ENCODE measurements around the gene KCNH8. TPM values are rescaled to one million over a fixed set of nuclear protein-coding genes. Genes with fewer than 3 reads are reported as not detected.

KCNH8 gene
- total RNA-seq, 1 donor from 2014 or later: not detected

DNA sequence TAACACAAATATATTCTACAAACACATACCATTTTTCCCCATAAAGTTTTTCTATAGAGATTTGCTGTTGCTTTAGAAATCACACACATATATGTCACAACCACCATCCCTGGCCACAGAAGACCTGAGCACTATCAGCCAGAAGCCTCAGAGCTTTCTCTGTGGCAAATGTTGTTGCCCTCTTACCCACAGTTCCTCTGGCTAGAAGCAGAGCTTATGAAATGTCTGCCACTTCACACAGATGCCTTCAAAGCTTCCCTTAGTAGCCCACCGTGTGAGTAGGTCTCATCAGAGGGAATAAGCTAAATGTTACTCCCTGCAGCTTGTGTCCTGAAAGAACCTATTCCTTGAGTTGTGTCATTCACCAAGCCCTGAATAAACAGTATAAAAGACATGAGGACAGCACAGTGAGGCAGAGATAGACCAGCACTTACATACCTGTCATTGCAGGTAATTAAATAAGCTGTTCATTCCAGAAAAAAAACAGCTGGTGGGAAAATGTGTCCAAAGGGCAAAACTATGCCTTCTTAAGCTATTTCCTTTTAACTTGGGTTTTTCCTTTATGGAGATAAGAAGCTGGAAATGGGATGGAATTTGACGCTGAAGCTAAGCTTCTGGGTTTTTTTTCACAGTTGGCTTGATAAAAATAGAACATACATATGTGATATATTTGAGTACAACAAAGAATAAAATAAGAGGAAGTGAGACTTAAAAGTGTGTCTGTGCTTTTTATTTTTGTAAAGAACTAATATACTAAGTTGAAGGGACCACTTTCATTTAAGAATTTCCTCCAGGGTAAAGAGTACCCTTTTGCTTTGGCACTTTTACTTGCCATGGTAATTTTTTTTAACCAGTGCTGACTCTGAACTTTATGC lies 391.4 kb downstream of the KCNH8 start:
- Histone ChIP-seq H3K4me3 (ENCODE audit: low read depth, low read length) (no peak overlapping the region), H3K36me3 (ENCODE audit: control insufficient read depth, insufficient read depth, low read length) (no peaks in the 10 kb centered on the region), H3K27me3 (ENCODE audit: control insufficient read depth, insufficient read depth, low read length) (no peaks in the 10 kb centered on the region)
- FAIRE-seq (no peak), DNase-seq (ENCODE audit: low read depth) (no peak)
- TF ChIP-seq, protein P1, sequence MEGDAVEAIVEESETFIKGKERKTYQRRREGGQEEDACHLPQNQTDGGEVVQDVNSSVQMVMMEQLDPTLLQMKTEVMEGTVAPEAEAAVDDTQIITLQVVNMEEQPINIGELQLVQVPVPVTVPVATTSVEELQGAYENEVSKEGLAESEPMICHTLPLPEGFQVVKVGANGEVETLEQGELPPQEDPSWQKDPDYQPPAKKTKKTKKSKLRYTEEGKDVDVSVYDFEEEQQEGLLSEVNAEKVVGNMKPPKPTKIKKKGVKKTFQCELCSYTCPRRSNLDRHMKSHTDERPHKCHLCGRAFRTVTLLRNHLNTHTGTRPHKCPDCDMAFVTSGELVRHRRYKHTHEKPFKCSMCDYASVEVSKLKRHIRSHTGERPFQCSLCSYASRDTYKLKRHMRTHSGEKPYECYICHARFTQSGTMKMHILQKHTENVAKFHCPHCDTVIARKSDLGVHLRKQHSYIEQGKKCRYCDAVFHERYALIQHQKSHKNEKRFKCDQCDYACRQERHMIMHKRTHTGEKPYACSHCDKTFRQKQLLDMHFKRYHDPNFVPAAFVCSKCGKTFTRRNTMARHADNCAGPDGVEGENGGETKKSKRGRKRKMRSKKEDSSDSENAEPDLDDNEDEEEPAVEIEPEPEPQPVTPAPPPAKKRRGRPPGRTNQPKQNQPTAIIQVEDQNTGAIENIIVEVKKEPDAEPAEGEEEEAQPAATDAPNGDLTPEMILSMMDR (IDR thresholded peaks at IDR 0.05; ENCODE audit: insufficient read depth, low read length, severe bottlenecking): no peak

DNA sequence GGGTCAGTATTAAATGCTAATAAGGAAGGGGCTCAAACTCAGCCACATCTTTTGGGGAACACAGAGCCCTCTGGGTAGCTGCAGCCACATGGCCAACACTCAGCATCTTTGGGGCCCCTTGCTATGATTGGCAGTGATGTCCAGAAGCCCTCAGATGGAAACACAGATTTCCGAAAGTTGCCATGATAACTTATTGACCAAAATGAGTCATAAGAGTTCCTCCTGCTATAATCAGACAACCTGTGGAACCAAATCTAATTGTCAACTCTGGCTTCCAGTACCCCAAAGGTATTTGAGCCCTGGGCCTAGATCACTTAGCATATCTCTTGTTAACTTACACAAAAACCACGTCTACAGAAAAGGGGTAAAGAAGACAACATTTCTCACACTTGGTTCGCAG lies 392.2 kb downstream of the KCNH8 start:
- FAIRE-seq: no peak
- no peaks in the 10 kb centered on the region for H3K36me3 ChIP-seq (ENCODE audit: control insufficient read depth, insufficient read depth, low read length)
- H3K4me3 ChIP-seq (ENCODE audit: low read depth, low read length): no peak overlapping the region
- no peak for DNase-seq (ENCODE audit: low read depth)
- H3K27me3 ChIP-seq (ENCODE audit: control insufficient read depth, insufficient read depth, low read length): no peaks in the 10 kb centered on the region
- TF ChIP-seq, protein P1 (IDR thresholded peaks at IDR 0.05; ENCODE audit: insufficient read depth, low read length, severe bottlenecking): no peak

DNA sequence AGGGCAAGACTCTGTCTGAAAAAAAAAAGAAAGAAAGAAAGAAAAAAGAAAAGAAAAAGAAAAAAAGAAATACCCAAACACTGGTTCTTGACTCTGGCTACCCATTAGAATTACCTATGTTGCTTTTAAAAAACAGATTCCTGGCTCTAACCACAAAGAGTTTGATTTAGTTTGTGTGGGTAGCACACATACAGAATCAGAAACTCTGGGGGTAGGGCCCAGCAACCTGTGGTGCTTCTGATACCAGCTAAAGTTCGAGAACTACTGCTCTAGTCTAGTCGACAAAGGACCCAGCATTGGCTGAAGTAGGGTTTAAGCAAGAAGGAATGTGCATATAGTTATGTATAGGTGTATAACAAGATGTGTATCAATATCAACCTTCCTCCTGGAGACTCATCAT lies 393.0 kb downstream of the KCNH8 start:
- Histone ChIP-seq H3K36me3 (ENCODE audit: control insufficient read depth, insufficient read depth, low read length) (no peaks in the 10 kb centered on the region), H3K27me3 (ENCODE audit: control insufficient read depth, insufficient read depth, low read length) (no peaks in the 10 kb centered on the region), H3K4me3 (ENCODE audit: low read depth, low read length) (no peak overlapping the region)
- TF ChIP-seq, protein P1 (IDR thresholded peaks at IDR 0.05; ENCODE audit: insufficient read depth, low read length, severe bottlenecking): no peak
- FAIRE-seq (no peak), DNase-seq (ENCODE audit: low read depth) (no peak)

DNA sequence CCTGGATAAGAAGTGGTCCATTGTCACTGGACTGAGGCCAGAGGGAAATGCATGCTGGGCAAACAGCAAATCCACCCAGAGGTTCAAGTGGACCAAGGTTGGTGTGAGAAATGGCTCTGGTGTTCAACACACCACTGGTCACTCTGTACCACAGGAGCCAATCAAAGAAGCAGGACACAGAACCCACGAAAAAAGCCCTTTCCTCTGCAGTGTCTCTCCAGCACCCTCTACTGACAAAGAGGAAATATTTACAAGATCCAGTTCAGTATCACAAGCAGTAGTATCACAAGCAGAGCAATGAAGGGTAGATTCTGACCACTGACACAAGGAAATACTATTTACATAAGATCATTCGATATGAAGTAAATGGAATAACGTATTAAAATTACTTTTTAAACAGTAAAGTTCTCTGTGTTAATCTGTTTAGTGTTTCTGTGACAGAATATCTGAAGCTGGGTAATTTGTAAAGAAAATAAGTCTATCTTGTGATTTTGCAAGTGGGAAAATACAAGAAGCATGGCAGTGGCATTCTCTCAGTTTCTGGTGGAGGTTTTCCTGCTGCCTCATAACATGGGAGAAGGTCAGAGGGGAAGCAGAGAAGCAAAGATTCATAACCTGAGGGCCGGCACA lies 395.0 kb downstream of the KCNH8 start:
- FAIRE-seq (no peak), DNase-seq (ENCODE audit: low read depth) (peak; percentile 32)
- H3K36me3 ChIP-seq (ENCODE audit: control insufficient read depth, insufficient read depth, low read length): no peaks in the 10 kb centered on the region
- TF ChIP-seq, protein P1 (IDR thresholded peaks at IDR 0.05; ENCODE audit: insufficient read depth, low read length, severe bottlenecking): peak; percentile 65
- no peaks in the 10 kb centered on the region for H3K27me3 ChIP-seq (ENCODE audit: control insufficient read depth, insufficient read depth, low read length)
- no peak overlapping the region for H3K4me3 ChIP-seq (ENCODE audit: low read depth, low read length)

DNA sequence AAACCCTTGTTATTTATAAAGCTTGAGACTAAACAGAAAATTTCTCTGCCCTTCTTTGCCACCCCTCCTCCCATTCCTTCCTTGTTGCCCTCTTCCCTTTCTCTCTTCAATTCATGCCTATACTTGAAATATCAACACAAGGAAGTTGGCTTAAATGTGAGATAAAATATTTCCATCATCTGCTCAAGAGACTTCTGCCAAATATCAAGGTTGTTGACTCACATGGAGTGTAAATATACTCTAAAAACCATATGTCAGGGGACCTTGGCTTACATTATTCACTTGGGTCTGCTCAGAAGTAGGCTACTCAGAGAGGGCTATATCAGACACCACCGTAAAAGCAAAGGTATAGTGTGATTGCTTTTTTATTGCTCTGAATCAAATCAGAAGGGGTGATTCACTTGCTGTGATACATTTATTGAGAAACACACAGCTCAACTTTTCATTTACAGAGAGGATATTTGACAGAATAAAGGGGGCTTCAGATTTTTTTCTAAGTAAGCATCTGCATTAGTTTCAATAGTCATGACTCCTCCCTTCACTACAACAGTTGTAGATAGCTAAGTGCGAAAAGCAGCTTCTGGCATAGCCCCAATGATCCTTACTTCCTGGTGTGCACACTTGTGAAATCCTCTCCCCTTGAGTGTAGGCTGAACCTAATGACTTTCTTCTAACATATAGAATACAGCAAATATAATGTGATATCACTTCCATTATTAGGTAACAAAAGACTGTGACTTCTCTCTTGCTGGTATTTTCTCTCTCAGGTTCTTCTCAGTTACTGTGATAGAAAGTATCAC lies 399.6 kb downstream of the KCNH8 start:
- H3K27me3 ChIP-seq (ENCODE audit: control insufficient read depth, insufficient read depth, low read length): no peaks in the 10 kb centered on the region
- TF ChIP-seq, protein P1 (IDR thresholded peaks at IDR 0.05; ENCODE audit: insufficient read depth, low read length, severe bottlenecking): no peak
- no peak overlapping the region for H3K4me3 ChIP-seq (ENCODE audit: low read depth, low read length)
- FAIRE-seq: no peak
- DNase-seq (ENCODE audit: low read depth): peak; percentile 62
- no peaks in the 10 kb centered on the region for H3K36me3 ChIP-seq (ENCODE audit: control insufficient read depth, insufficient read depth, low read length)

All from bronchial epithelial cell (primary cell).